ENCODE data around the gene MS4A12.

Gene MS4A12

DNA sequence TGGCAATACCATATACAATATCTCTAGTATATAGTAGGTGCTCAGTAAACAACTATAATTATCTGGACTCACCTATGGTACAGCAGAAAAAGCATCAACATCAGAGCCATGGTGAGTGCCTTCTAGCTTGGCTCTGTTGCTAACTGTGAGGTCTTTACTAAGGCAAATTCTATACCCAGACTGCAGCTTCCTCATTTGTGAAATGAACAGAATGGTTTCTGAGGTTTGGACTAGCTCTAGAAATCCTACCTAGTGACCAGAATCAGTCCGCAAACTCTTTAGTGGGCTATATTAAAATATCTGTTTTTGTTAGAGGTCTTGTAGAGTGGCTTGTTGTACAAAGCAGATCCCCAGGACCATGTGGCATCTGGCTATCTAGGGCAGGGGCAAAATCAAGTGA is 33.2 kb upstream of the MS4A12 start:
- DNase-seq (ENCODE audit: low read depth): no peak
- TF ChIP-seq, protein P1, sequence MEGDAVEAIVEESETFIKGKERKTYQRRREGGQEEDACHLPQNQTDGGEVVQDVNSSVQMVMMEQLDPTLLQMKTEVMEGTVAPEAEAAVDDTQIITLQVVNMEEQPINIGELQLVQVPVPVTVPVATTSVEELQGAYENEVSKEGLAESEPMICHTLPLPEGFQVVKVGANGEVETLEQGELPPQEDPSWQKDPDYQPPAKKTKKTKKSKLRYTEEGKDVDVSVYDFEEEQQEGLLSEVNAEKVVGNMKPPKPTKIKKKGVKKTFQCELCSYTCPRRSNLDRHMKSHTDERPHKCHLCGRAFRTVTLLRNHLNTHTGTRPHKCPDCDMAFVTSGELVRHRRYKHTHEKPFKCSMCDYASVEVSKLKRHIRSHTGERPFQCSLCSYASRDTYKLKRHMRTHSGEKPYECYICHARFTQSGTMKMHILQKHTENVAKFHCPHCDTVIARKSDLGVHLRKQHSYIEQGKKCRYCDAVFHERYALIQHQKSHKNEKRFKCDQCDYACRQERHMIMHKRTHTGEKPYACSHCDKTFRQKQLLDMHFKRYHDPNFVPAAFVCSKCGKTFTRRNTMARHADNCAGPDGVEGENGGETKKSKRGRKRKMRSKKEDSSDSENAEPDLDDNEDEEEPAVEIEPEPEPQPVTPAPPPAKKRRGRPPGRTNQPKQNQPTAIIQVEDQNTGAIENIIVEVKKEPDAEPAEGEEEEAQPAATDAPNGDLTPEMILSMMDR (IDR thresholded peaks at IDR 0.05; ENCODE audit: control insufficient read depth, extremely low read depth, insufficient read depth): no peak
- H3K4me3 ChIP-seq (ENCODE audit: low read depth, low read length): no peak overlapping the region

- TF ChIP-seq, protein P1 (IDR thresholded peaks at IDR 0.05; ENCODE audit: control insufficient read depth, extremely low read depth, insufficient read depth): no peak
- H3K4me3 ChIP-seq (ENCODE audit: low read depth, low read length): no peak overlapping the region
- DNase-seq (ENCODE audit: low read depth): no peak
These were observed 23.7 kb upstream of the MS4A12 start for GRCh38 chr11:60468829-60469228.

DNA sequence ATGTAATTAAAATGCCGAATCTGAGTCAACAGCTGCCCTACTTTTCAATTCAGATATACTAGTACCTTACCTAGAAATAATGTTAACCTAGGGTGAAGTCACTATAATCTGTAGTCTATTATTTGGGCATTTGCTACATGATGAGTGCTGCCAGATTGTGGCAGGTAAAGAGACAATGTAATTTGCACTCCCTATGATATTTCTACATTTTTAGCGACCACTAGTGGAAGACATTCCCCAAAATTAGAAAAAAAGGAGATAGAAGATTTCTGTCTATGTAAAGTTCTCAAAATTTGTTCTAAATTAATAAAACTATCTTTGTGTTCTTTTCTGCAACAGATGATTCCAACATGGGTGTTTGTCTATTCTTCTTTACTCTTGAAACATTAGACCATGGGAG is 22.9 kb upstream of the MS4A12 start:
- TF ChIP-seq, protein P1 (IDR thresholded peaks at IDR 0.05; ENCODE audit: control insufficient read depth, extremely low read depth, insufficient read depth): 0 out of 2 replicates have a peak, but pooled peaks have one; percentile 12
- H3K4me3 ChIP-seq (ENCODE audit: low read depth, low read length): no peak overlapping the region
- no peak for DNase-seq (ENCODE audit: low read depth)

GRCh38 chr11:60477035-60477445 is 15.5 kb upstream of the MS4A12 start:
- DNase-seq (ENCODE audit: low read depth): no peak
- TF ChIP-seq, protein P1 (IDR thresholded peaks at IDR 0.05; ENCODE audit: control insufficient read depth, extremely low read depth, insufficient read depth): no peak
- H3K4me3 ChIP-seq (ENCODE audit: low read depth, low read length): no peak overlapping the region

DNA sequence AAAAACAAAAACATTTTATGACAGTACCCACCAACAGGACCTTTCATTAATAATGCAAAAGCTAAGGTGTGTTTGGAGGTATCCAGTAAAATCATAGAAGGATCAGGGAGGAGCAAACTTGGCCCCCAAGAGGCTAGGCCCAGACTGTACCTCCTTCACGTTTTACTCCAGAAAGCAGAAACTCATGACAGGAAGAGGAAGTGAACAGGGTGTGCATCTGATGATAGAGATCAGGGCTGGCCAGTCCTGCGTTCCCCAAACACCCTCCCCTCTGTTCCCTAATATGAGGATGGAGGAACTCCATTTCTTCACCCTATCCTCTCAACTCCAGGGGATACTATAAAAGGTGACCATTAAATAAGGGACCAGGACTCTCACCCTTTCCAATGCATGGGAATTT is 10.2 kb upstream of the MS4A12 start:
- no peak overlapping the region for H3K4me3 ChIP-seq (ENCODE audit: low read depth, low read length)
- TF ChIP-seq, protein P1 (IDR thresholded peaks at IDR 0.05; ENCODE audit: control insufficient read depth, extremely low read depth, insufficient read depth): no peak
- DNase-seq (ENCODE audit: low read depth): no peak

- H3K4me3 ChIP-seq (ENCODE audit: low read depth, low read length): no peak overlapping the region
- peak; percentile 56 for DNase-seq (ENCODE audit: low read depth)
These were observed 6.6 kb upstream of the MS4A12 start for GRCh38 chr11:60485987-60486386.

GRCh38 chr11:60493454-60493853 is 876 bp downstream of the MS4A12 start:
- no peak for DNase-seq (ENCODE audit: low read depth)
- TF ChIP-seq, protein P1 (IDR thresholded peaks at IDR 0.05; ENCODE audit: control insufficient read depth, extremely low read depth, insufficient read depth): no peak
- no peak overlapping the region for H3K4me3 ChIP-seq (ENCODE audit: low read depth, low read length)

More at GRCh38 chr11:60485987-60486386, 6.6 kb upstream of the MS4A12 start:
- TF ChIP-seq, protein P1 (IDR thresholded peaks at IDR 0.05; ENCODE audit: control insufficient read depth, extremely low read depth, insufficient read depth): peak; percentile 98
